ENCODE data around the gene ITGA2. TPM values are rescaled to one million over a fixed set of nuclear protein-coding genes. Genes with fewer than 3 reads are reported as not detected.

ITGA2 gene
- total and polyA plus RNA-seq, 2 of the 8 experiments (the other 6 are each of a cell fraction or from before 2014, with no cell fraction given): 1.4 to 7.7 TPM

- TF ChIP-seq USF2 (IDR thresholded peaks at IDR 0.05; ENCODE audit: low read length) (no peak), KDM1A (IDR thresholded peaks at IDR 0.05; ENCODE audit: borderline replicate concordance, low read length) (no peak), EP300 (IDR thresholded peaks at IDR 0.05; ENCODE audit: borderline replicate concordance in 1 of 2, low read depth in 2 of 2, low read length in 2 of 2) (no peak), KDM5A (IDR thresholded peaks at IDR 0.05; ENCODE audit: low read length) (no peak), HDAC6 (IDR thresholded peaks at IDR 0.05; ENCODE audit: low read depth, low read length) (no peak), TAF7 (optimal IDR thresholded peaks at IDR 0.05; ENCODE audit: borderline replicate concordance, low read depth, low read length) (no peak)
Observed at GRCh38 chr5:53009816-53010215, 20.7 kb downstream of the ITGA2 start (continued).

Measured in H1 (cell line).